Pancreas (tissue), 10 donors: ENCODE data around the gene TBX5. TPM values are rescaled to one million over a fixed set of nuclear protein-coding genes. Genes with fewer than 3 reads are reported as not detected.

Experiments
- ATAC-seq, 4 donors: fragments of 200-7000 bp; cut with Tn5 transposase; one replicate each; pipeline versions ENCODE4 v1.8.0 to v1.9.1; 2020; ENCODE audit warnings: mild to moderate bottlenecking in 4 of 4, moderate library complexity in 4 of 4
- DNase-seq, 6 donors: peaks; one replicate each; pipeline ENCODE4 v3.0.0-alpha.2; 2020
- FAIRE-seq: peaks from 2 replicates; lab custom pipeline; 2012; peaks lifted over from hg19 to GRCh38; lab: Jason Lieb, UNC
- H3K27ac ChIP-seq, 4 donors: fragments of 200-600 bp; sonication (generic); 1 replicate in 3 of 4; 2 replicates in 1 of 4; pipeline versions ENCODE4 v1.5.0 to v1.8.0; 2020
- H3K27me3 ChIP-seq, 4 donors: fragments of 200-600 bp; one replicate each; pipeline ENCODE4 v1.8.0; 2021
- H3K36me3 ChIP-seq, 3 donors: fragments of 200-600 bp; sonication (generic) in 1 of 3; one replicate each; pipeline versions ENCODE4 v1.5.0 to v1.8.0; 2020 to 2021
- H3K4me1 ChIP-seq, 3 donors: fragments of 200-600 bp; one replicate each; pipeline ENCODE4 v1.8.0; 2021
- H3K4me3 ChIP-seq, 4 donors: fragments of 200-600 bp; sonication (generic) in 2 of 4; one replicate each; pipeline versions ENCODE4 v1.5.0 to v1.8.0; 2020 to 2021
- H3K9me3 ChIP-seq, 4 donors: fragments of 200-600 bp; one replicate each; pipeline ENCODE4 v1.8.0; 2021
- CTCF ChIP-seq, 4 donors: fragments of 200-600 bp; sonication (generic) in 3 of 4; IDR thresholded peaks; one replicate each; pipeline versions ENCODE4 v1.5.0 to v1.8.0; 2021; ENCODE audit warnings: antibody characterized with exemption in 4 of 4
- WGBS, 2 donors: extraction: QIAGEN DNeasy Blood & Tissue Kit; methylation state at CpG; one replicate each; pipeline ENCODE4 v1.1.7; 2013; 5-methylcytosine and 5-hydroxymethylcytosine counted together
- intact Hi-C, 3 donors: fragments of 100-400 bp; cut with DNase I; formaldehyde crosslinking; loops; one replicate each; pipeline versions ENCODE4 v1.11.1 to v1.14.2; 2022
- polyA plus RNA-seq, 2 donors: library from polyadenylated mRNA; stranded (reverse); fragments of 200-250 nt; gene quantifications; one replicate each; pipeline ENCODE4 v1.2.3, GENCODE V29; 2013
- total RNA-seq, 6 donors: library from RNA; stranded (reverse); fragmentation: NEBNext Ultra II Directional in 4 of 6; extraction: Animal tissue kit (Norgen Biotek cat#: 25700) in 4 of 6; gene quantifications; one replicate each; pipeline versions ENCODE4 v1.2.1 to v1.2.4, GENCODE V29; 2021 to 2023
- donor health status: healthy with polysubstance abuse.
- donor health status: DM: no; HTN: no; CAD: no; lungs with moderate emphysema.
- donor health status: DM: no; HTN: no; CAD: no.
- donor health status: control.
- donor health status: control.
- donor health status: Bipolar disorder and iron deficiency.
- donor health status: DM: yes; HTN: yes; CAD: no.
- donor health status: DM: no; HTN: no; CAD: no.
- donor health status: DM: no; HTN: no; CAD: no.
- donor health status: DM: yes; HTN: yes; CAD: no.

Gene TBX5
- total and polyA plus RNA-seq, 8 donors = 0.02 TPM; not detected in 7

- Histone ChIP-seq H3K27me3 (peaks cover 3 to 52% (median 4%) of the 10 kb centered on the region in 4 donors), H3K36me3 (no peaks in the 10 kb centered on the region), H3K4me1 (no peaks in the 10 kb centered on the region), H3K9me3 (no peaks in the 10 kb centered on the region), H3K27ac (no peak overlapping the region), H3K4me3 (no peak overlapping the region)
- ATAC-seq (no peak), DNase-seq (no peak), FAIRE-seq (no peak)
- 13 to 29% methylated on average over 4 of the region's 4 CpGs for WGBS, 2 donors
- intact Hi-C loops = no loop called here
- TF ChIP-seq CTCF (IDR thresholded peaks at IDR 0.05) = no peak
Observed at GRCh38 chr12:114393569-114393968, 12.4 kb downstream of the TBX5 start.

GRCh38 chr12:114392909-114393308 is 13.0 kb downstream of the TBX5 start:
- no peak overlapping the region for H3K27ac ChIP-seq
- H3K36me3 ChIP-seq = no peaks in the 10 kb centered on the region
- H3K4me1 ChIP-seq = no peaks in the 10 kb centered on the region
- DNase-seq (no peak), ATAC-seq (no peak), FAIRE-seq (no peak)
- no peaks in the 10 kb centered on the region for H3K9me3 ChIP-seq
- 42 to 47% methylated on average over 5 of the region's 5 CpGs for WGBS, 2 donors
- no peak for TF ChIP-seq CTCF (IDR thresholded peaks at IDR 0.05)
- peaks cover 3 to 48% (median 4%) of the 10 kb centered on the region in 4 donors for H3K27me3 ChIP-seq
- H3K4me3 ChIP-seq = no peak overlapping the region
- intact Hi-C loops = no loop called here

- FAIRE-seq = no peak
- ATAC-seq = no peak
- H3K27ac ChIP-seq = no peak overlapping the region
- H3K4me1 ChIP-seq = no peaks in the 10 kb centered on the region
- intact Hi-C loops = no loop called here
- no peak for TF ChIP-seq CTCF (IDR thresholded peaks at IDR 0.05)
- no peaks in the 10 kb centered on the region for H3K36me3 ChIP-seq
- no peaks in the 10 kb centered on the region for H3K9me3 ChIP-seq
- no peak overlapping the region for H3K4me3 ChIP-seq
- DNase-seq = no peak
- WGBS, 2 donors = 4 to 5% methylated on average over 4 of the region's 4 CpGs
- peaks cover 0 to 30% (median 1%) of the 10 kb centered on the region in 4 donors for H3K27me3 ChIP-seq
Observed at GRCh38 chr12:114391088-114391487, 14.9 kb downstream of the TBX5 start.

- H3K9me3 ChIP-seq = no peaks in the 10 kb centered on the region
- no peaks in the 10 kb centered on the region for H3K36me3 ChIP-seq
- intact Hi-C loops = no loop called here
- no peaks in the 10 kb centered on the region for H3K4me1 ChIP-seq
- FAIRE-seq = no peak
- DNase-seq = no peak
- 42 to 66% methylated on average over 4 of the region's 4 CpGs for WGBS, 2 donors
- H3K27ac ChIP-seq = no peak overlapping the region
- no peak for ATAC-seq
- peaks cover 0 to 16% (median 0%) of the 10 kb centered on the region in 4 donors for H3K27me3 ChIP-seq
- TF ChIP-seq CTCF (IDR thresholded peaks at IDR 0.05) = no peak
- H3K4me3 ChIP-seq = no peak overlapping the region
Observed at GRCh38 chr12:114384739-114385138, 21.2 kb downstream of the TBX5 start.

- no peaks in the 10 kb centered on the region for H3K9me3 ChIP-seq
- no peak for DNase-seq
- intact Hi-C loops = no loop called here
- ATAC-seq = no peak
- H3K4me1 ChIP-seq = no peaks in the 10 kb centered on the region
- no peaks in the 10 kb centered on the region for H3K36me3 ChIP-seq
- TF ChIP-seq CTCF (IDR thresholded peaks at IDR 0.05) = no peak
- no peak for FAIRE-seq
- peaks cover 0 to 15% (median 0%) of the 10 kb centered on the region in 4 donors for H3K27me3 ChIP-seq
- 19 to 21% methylated on average over 2 of the region's 2 CpGs for WGBS, 2 donors
- no peak overlapping the region for H3K4me3 ChIP-seq
- H3K27ac ChIP-seq = no peak overlapping the region
Observed at GRCh38 chr12:114381177-114381576, 24.8 kb downstream of the TBX5 start.
